ENCODE data around the gene UPK3BL2. TPM values are rescaled to one million over a fixed set of nuclear protein-coding genes. Genes with fewer than 3 reads are reported as not detected.
"Not testable (repeated sequence)": the region's sequence is repeated elsewhere in the genome, so short reads cannot be mapped to it uniquely, and the experiment has no call there.

Gene UPK3BL2
- total and polyA plus RNA-seq, 2 experiments from 2014 or later, result 0.99 to 1.5 TPM

GRCh38 chr7:102577315-102578240 lies 34.1 kb upstream of the UPK3BL2 start:
- H3K4me1 Mint-ChIP-seq; H3K9me2 ChIP-seq (ENCODE audit: insufficient read depth); H3K4me3 Mint-ChIP-seq; H3K4me1 ChIP-seq (ENCODE audit: insufficient read depth); H4K20me1 ChIP-seq (replicated peaks; ENCODE audit: insufficient read depth); DNase-seq (ENCODE audit: low spot score); H3K79me2 ChIP-seq (replicated peaks; ENCODE audit: insufficient read depth); H3K36me3 ChIP-seq (ENCODE audit: insufficient read depth); H3K4me3 ChIP-seq; H2AFZ ChIP-seq; H3K27ac Mint-ChIP-seq; ATAC-seq; H3K36me3 Mint-ChIP-seq (ENCODE audit: low read depth); H3K27me3 ChIP-seq (ENCODE audit: insufficient read depth); H3K27me3 Mint-ChIP-seq (ENCODE audit: insufficient read depth, low read depth, poor library complexity); H3K9me3 Mint-ChIP-seq; H3F3A ChIP-seq (replicated peaks; ENCODE audit: low read depth); H3K4me2 ChIP-seq; H3K27ac ChIP-seq (ENCODE audit: low read depth): not testable (repeated sequence)

DNA sequence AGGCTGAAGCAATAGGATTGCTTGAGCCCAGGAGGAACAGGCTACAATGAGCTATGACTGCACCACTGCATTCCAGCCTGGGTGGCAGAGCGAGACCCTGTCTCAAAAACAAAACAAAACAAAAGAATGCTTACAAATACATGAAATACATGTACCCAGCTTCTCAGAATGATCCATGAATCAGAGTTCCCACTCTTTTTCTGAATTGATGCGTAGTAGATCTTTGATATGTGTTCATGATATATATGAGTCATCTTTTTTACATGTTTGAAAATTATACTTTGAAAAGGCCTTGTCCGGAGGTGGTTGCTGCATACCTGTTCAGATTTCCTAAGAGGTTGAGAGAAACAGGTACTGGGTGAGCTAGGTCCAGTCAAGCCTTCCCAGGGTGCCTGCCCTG lies 32.9 kb upstream of the UPK3BL2 start:
- not testable (repeated sequence) for H3K27ac Mint-ChIP-seq; H3K9me3 Mint-ChIP-seq; H4K20me1 ChIP-seq (replicated peaks; ENCODE audit: insufficient read depth); H3K36me3 ChIP-seq (ENCODE audit: insufficient read depth); H3K27ac ChIP-seq (ENCODE audit: low read depth); H3K4me3 ChIP-seq; ATAC-seq; H3K27me3 ChIP-seq (ENCODE audit: insufficient read depth); H3K79me2 ChIP-seq (replicated peaks; ENCODE audit: insufficient read depth); H3K4me1 ChIP-seq (ENCODE audit: insufficient read depth); H3K36me3 Mint-ChIP-seq (ENCODE audit: low read depth); DNase-seq (ENCODE audit: low spot score); H3K4me2 ChIP-seq; H3K4me3 Mint-ChIP-seq; H3K4me1 Mint-ChIP-seq; H2AFZ ChIP-seq; H3K27me3 Mint-ChIP-seq (ENCODE audit: insufficient read depth, low read depth, poor library complexity); H3K9me2 ChIP-seq (ENCODE audit: insufficient read depth); H3F3A ChIP-seq (replicated peaks; ENCODE audit: low read depth)

- H3K79me2 ChIP-seq (replicated peaks; ENCODE audit: insufficient read depth); H3K27ac Mint-ChIP-seq; H3K9me3 Mint-ChIP-seq; H3K36me3 ChIP-seq (ENCODE audit: insufficient read depth); H3K4me3 Mint-ChIP-seq; H3K4me1 ChIP-seq (ENCODE audit: insufficient read depth); H2AFZ ChIP-seq; H3K27ac ChIP-seq (ENCODE audit: low read depth); H3K4me2 ChIP-seq; ATAC-seq; H3K4me3 ChIP-seq; H3F3A ChIP-seq (replicated peaks; ENCODE audit: low read depth); H3K9me2 ChIP-seq (ENCODE audit: insufficient read depth); H4K20me1 ChIP-seq (replicated peaks; ENCODE audit: insufficient read depth); DNase-seq (ENCODE audit: low spot score); H3K36me3 Mint-ChIP-seq (ENCODE audit: low read depth); H3K27me3 Mint-ChIP-seq (ENCODE audit: insufficient read depth, low read depth, poor library complexity); H3K27me3 ChIP-seq (ENCODE audit: insufficient read depth); H3K4me1 Mint-ChIP-seq: not testable (repeated sequence)
These were observed 31.1 kb upstream of the UPK3BL2 start for GRCh38 chr7:102574607-102575006.

DNA sequence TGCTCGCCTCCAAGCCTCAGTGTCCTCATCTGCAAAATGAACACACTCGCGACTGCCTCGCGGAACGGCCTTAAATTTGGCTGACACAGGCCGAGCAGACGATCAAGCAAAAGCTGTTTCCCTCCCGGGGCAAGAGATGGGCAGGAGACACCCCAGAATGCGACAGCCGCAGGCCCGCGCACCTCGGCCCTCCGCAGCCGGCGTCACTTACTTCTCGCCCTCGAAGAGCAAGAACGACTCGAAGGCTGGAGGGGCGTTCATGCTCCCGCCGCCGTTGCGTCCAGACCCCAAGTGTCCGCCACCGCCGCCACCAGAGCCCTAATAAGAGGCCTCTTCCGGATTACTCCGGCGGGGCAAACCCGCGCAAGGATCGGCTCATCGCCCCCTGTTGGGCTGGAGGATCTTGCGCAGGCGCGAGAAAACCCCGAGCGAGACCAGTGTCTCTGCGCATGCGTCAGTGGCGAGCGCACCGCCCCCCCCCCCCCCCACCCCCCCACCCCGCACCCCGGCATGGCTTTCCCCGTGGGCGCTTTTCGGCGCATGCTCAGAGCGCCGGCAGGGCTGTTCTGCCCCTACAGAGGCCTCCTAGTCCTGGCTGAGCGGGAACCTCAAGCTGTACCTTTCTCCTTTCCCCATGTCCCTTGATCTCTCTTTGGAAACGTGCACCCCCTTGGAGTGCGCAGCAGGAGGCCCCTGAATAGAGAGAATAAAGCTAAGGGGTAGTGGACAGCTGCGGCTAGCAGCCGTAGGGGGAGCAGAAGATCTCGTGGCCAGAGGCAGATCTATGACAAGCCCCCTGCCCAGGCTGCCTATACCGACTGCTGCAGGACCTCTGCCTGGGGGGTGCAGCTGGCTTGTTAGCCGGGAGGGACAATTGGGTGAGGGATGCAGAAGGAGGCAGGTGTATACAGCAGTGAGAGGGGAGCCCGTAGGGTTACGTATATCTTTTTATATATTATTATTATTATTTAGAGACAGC lies 29.1 kb upstream of the UPK3BL2 start, which contains the start of gene POLR2J3:
POLR2J3 (minus strand) TSS at position 323 of the 979 bp plus-strand sequence; CDS start at position 261, 62 bp downstream.
- H4K20me1 ChIP-seq (replicated peaks; ENCODE audit: insufficient read depth); H3K36me3 ChIP-seq (ENCODE audit: insufficient read depth); H3K27ac Mint-ChIP-seq; H3K9me3 Mint-ChIP-seq; H3K27ac ChIP-seq (ENCODE audit: low read depth); H3K4me1 ChIP-seq (ENCODE audit: insufficient read depth); H3F3A ChIP-seq (replicated peaks; ENCODE audit: low read depth); H2AFZ ChIP-seq; H3K36me3 Mint-ChIP-seq (ENCODE audit: low read depth); H3K9me2 ChIP-seq (ENCODE audit: insufficient read depth); H3K79me2 ChIP-seq (replicated peaks; ENCODE audit: insufficient read depth); H3K27me3 Mint-ChIP-seq (ENCODE audit: insufficient read depth, low read depth, poor library complexity); H3K4me1 Mint-ChIP-seq; H3K27me3 ChIP-seq (ENCODE audit: insufficient read depth): not testable (repeated sequence)
- TF ChIP-seq, protein P1, sequence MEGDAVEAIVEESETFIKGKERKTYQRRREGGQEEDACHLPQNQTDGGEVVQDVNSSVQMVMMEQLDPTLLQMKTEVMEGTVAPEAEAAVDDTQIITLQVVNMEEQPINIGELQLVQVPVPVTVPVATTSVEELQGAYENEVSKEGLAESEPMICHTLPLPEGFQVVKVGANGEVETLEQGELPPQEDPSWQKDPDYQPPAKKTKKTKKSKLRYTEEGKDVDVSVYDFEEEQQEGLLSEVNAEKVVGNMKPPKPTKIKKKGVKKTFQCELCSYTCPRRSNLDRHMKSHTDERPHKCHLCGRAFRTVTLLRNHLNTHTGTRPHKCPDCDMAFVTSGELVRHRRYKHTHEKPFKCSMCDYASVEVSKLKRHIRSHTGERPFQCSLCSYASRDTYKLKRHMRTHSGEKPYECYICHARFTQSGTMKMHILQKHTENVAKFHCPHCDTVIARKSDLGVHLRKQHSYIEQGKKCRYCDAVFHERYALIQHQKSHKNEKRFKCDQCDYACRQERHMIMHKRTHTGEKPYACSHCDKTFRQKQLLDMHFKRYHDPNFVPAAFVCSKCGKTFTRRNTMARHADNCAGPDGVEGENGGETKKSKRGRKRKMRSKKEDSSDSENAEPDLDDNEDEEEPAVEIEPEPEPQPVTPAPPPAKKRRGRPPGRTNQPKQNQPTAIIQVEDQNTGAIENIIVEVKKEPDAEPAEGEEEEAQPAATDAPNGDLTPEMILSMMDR (conservative IDR thresholded peaks at IDR 0.05; ENCODE audit: low read depth in 2 of 2), result peak; percentile 27 to 56
- peak within 1 kb of the TSS; percentile 83 for H3K4me3 Mint-ChIP-seq
- ATAC-seq (peak; percentile 95), DNase-seq (ENCODE audit: low spot score) (peak; percentile 79)
- Histone ChIP-seq H3K4me3 (peak within 1 kb of the TSS; percentile 71), H3K4me2 (peak within 1 kb of the TSS; percentile 79)

GRCh38 chr7:102568620-102569019 lies 25.1 kb upstream of the UPK3BL2 start:
- H3K4me1 Mint-ChIP-seq; H3K36me3 ChIP-seq (ENCODE audit: insufficient read depth); H3K4me1 ChIP-seq (ENCODE audit: insufficient read depth); H3K4me3 ChIP-seq; H3K4me3 Mint-ChIP-seq; H3K27me3 Mint-ChIP-seq (ENCODE audit: insufficient read depth, low read depth, poor library complexity); H3K27ac Mint-ChIP-seq; H3K36me3 Mint-ChIP-seq (ENCODE audit: low read depth); H3K9me3 Mint-ChIP-seq; DNase-seq (ENCODE audit: low spot score); H4K20me1 ChIP-seq (replicated peaks; ENCODE audit: insufficient read depth); H3K4me2 ChIP-seq; H3K27ac ChIP-seq (ENCODE audit: low read depth); H3F3A ChIP-seq (replicated peaks; ENCODE audit: low read depth); H2AFZ ChIP-seq; H3K9me2 ChIP-seq (ENCODE audit: insufficient read depth); H3K79me2 ChIP-seq (replicated peaks; ENCODE audit: insufficient read depth); ATAC-seq; H3K27me3 ChIP-seq (ENCODE audit: insufficient read depth): not testable (repeated sequence)
